LoVo (cell line): Measurements from ENCODE around the gene PRDM13.
"Not testable (repeated sequence)": the region's sequence is repeated elsewhere in the genome, so short reads cannot be mapped to it uniquely, and the experiment has no call there.

Experiments used
- DNase-seq: peaks from one replicate; pipeline ENCODE4 v3.0.0-alpha.2; 2016; ENCODE audit warnings: low spot score

Gene PRDM13

GRCh38 chr6:99603421-99604165 is 3.0 kb upstream of the PRDM13 start:
- no peak for DNase-seq

- DNase-seq: no peak
Measured at GRCh38 chr6:99604166-99605073, 2.2 kb upstream of the PRDM13 start.

DNA sequence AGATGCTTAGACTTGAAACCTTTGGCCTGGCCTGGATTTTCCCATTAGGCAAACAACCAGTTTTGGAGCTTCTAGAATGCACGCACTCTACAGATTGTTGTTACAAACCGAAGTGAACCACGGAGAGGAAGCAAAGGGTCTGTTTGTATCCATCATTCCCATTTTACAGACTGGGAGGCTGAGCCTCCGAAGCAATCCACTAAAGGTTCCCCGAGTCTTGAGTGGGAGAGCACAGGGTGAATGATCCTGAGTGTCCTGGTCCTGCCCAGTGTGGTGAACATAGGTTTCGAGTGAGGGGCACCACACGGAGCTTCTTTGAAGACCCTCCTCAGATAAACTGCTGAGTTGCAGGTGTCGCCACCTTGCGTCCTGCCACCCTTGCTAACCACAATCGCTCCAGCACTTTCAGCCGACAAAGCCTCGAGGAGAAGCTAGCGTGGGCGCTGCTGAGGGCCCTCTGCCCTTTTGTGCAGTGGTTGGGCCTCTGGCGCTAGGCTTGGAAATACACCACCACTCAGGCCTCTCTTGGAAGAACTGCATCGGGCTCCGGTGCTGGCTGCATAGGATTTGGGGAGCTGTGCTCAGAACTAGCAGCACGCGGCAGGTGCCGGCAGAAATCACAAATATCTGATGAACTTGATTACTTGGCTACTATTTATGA is 1.4 kb upstream of the PRDM13 start:
- no peak for DNase-seq

DNA sequence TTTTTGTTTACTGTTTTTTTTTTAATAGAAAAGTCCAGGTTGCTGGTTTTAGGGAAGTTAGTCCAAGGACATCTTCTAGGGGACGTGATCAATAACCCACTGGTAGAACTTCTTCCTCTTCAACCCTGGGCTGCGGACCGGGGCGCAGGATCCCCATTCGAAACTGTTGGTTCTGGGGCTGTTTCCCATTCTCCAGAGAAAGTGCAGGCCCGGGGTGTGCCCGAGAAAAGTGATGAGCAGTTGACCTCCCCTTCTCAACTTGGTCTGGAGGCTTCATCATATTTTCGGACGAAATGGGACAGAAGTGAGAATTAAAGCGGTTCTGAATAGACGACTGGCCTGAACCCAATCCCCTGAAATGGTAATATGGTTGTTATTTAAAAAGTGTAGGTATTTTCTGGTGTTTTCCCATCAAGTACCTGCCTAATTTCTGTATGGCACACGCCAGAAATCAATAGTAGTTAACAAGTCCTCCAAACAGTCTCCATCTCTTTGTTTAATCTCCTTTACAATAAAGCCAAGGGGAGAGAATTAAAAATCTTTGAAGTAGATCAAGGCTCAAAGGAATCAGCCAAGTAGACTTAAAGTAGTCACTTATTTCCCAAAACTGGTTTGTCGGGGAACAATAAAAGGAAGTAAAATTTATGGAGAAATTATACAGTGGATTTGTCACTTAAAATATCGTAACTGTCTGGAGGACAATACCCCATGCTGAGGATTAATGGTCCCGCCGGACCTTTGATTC is 550 bp upstream of the PRDM13 start:
- no peak for DNase-seq

DNA sequence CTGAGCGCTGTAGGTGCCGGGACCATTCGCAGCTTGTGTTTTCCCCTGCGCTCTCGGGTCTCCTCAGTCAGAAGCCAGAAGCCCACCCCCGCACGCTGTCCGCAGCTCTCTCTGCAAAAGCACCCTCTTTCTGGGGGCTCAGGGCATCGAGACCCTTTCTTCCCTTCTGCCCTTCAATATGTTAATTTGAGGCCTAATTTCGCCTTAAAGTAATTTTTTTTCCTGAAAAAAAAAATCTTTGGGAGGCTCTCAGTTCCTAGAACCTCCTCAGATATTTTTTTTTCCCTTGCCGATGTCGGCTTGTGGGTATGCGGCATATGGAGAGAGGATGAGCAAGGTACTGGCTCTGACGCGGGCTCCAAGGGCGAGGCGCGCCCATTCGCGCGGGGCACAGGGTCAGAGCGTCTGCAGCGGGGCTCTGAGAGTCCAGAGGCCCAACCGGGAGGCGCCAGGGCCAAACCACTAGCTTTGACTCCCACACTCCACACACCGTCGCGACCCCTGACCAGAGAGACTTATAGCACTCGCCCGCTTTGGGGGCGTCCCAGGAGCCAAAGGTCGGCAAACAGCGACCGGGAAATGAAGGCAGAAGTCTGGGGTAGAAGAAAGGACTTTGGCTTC is 893 bp downstream of the PRDM13 start:
- DNase-seq: no peak

DNA sequence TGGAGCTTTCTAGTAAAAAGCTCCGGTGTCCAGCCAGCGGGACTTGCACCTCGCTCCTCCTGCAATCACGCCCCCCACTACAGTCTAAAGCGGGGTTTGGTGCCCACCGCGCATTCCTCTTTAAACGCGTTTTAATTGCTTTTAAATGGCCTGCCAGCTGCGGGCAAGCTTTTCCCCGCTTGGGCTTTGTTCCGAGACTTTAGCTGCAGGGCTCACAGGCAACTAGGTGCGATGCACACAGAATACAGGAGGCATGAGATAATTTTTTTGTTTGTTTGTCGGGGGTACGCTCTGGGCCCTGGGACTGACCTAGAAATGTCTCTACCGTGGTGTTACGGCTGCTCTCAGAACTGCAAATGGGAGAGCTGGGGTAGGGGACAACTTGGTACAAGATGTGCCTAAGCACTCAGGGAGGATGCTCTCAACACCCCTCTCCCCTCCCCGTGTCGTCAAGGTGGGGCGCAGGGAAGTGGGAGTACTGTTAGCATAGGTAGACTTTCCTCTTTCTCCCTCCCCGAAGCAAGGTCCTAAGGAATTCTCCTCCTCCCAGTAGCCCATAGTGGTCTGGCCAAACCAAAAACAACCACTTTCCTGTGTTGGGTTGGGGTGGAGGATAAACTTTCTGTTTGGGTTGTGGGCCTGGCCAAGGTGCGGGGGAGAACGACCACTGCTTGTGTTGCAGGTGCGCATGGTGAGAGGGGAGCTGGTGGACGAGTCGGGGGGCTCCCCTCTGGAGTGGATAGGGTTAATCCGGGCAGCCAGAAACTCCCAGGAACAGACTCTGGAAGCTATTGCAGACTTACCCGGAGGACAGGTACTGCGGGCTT is 1.6 kb downstream of the PRDM13 start:
- no peak for DNase-seq

DNA sequence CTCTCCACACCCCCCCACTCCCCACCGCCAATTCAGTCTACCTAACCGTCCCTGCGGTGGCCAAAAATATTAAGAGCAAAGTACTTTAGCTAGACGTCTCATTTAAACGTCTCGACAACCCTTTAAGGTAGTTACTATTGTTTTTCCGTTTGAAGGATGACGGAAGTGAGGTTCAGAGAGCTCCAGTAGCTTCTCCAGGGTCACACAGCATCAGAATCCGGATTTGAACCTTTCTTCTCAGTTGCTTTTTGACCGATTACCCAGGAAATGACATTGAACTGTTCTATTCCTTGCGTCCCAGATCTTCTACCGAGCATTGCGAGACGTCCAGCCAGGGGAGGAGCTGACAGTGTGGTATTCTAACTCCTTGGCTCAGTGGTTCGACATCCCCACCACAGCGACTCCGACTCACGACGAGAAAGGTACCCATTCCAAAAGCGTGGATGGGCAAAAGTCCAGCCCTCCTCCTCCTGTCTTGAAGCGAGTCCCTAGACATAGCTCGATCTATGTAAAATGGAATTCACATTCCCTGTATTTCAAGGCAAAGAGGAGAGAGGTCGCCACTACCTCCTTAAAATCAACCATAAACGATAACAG is 2.4 kb downstream of the PRDM13 start:
- no peak for DNase-seq

GRCh38 chr6:99609905-99610489 is 3.4 kb downstream of the PRDM13 start:
- DNase-seq: no peak

DNA sequence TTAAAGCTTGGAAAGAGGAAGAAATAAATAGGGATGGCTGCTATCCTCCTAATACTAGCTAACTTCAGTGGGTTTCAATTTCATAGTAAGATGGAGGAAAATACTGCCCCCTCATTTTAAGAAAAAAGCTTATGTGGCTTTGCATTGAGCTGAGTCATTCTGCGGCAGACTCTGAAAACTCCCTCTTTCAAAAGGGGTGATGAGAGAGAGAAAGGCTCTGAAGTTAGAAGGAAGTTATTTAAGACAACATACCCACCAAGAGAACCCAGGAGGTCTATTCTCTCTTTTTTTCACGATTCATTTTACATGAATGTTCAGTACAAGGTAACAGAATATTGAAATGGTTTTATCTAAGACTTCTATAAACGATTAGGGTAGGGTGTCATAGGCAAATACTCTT is 4.5 kb downstream of the PRDM13 start:
- DNase-seq: no peak

DNA sequence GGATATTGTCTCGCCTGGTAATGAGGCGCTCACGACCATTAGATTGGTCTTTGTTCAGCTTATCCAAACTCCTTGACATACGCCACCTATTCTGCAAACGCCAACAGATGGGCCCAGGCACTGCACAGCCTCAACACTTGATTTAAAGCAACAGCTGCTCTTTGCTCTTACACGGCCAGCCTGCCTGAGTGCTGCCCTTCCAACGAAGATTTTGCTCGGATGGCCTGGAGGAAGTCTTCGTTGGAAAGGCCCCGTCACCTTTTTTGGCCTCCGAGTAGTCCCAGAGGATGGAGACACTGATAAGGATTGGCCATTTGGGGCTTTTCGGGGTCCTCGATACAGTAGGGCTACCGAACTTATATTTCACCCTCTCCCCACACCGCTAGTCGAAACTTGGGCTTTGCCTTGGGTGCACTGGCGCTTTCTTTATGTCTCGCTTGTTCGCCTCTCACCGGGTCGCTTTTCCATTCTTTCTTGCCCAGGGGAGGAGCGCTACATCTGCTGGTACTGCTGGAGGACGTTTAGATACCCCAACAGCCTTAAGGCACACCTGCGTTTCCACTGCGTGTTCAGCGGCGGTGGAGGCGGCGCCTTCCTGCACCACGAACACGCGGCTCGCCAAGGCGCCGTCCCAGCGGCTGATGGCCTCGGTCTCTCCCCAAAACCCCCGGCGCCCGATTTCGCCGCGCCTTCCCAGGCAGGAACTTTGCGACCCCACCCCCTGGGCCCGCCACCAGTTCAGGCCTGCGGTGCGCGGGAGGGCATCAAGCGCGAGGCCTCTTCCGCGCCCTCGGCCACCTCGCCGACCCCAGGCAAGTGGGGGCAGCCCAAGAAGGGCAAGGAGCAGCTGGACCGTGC is 6.1 kb downstream of the PRDM13 start:
- DNase-seq: no peak

- no peak for DNase-seq
Measured at GRCh38 chr6:99613409-99613704, 6.7 kb downstream of the PRDM13 start.

- no peak for DNase-seq
Measured at GRCh38 chr6:99613705-99614429, 7.2 kb downstream of the PRDM13 start.

- no peak for DNase-seq
Measured at GRCh38 chr6:99614430-99615186, 8.0 kb downstream of the PRDM13 start.

- DNase-seq: no peak
Measured at GRCh38 chr6:99617131-99617530, 10.5 kb downstream of the PRDM13 start.

DNA sequence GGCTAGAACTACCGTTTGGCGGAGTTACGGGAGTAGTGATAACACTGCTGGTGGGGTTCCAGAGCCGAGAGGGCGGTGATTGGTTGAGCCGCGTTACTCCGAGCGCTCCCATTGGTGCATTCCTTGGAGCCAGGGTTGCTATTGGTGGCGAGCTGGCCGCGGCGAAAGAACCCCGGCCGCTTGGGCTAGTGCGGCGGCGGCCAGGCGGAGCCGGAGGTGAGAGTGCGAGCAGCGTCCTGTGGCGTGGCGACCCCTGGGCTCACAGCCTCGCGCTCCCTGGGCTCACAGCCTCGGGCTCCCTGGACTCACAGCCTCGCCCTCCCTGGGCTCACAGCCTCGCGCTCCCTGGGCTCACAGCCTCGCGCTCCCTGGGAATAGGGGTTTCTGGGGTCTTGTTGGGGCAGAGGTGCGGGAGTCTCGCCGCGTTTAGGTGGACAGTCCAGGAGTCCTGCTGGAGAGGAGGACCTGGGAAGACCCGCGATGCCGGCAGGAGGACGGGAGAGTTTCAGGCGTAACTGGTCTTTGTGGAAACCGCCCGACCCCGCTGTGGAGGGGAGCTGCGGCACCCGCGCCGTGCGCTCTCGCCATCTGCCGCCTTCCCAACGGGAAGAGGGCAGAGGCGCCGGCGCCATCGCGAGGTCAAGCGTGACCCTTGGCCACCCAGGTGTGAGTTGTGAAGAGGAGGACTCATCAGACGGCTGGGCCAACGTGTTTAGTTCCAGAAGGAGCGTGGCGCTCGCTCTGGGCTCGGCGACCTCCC is 12.2 kb downstream of the PRDM13 start:
- no peak for DNase-seq

DNA sequence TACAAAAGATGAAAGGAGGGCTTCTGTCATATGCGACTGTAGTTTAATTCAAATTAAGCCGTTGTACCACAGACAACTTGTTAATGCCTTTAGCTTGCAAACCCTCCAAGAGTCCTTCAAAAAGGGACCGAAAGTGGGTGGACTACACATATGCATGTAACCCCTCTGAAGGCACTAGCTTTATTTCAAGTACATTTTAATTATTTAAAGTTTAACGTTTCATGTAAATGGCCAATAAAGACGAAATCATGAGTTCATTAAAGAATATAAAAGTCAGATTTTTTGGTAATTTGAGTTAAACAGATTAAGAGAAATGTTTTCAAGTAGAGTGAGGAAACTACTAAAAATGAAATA is 12.8 kb downstream of the PRDM13 start:
- no peak for DNase-seq

GRCh38 chr6:99622044-99622443 is 15.4 kb downstream of the PRDM13 start:
- DNase-seq: not testable (repeated sequence)
